Mesendoderm (in vitro differentiated cells): ENCODE results near the gene ATF7.

Experiments used
- DNase-seq: peaks from one replicate; pipeline ENCODE4 v3.0.0; 2013
- H2AK5ac ChIP-seq: 2 replicates; pipeline ENCODE4 v1.6.1; 2013; ENCODE audit warnings: low read length, inconsistent platforms
- H2BK120ac ChIP-seq: 2 replicates; pipeline ENCODE4 v1.6.1; 2013; ENCODE audit warnings: low read depth, mild to moderate bottlenecking, low read length, moderate library complexity, mixed read lengths
- H2BK15ac ChIP-seq: replicated peaks from 2 replicates; pipeline ENCODE4 v1.6.1; 2013; ENCODE audit warnings: low read depth, mild to moderate bottlenecking, moderate library complexity
- H2BK5ac ChIP-seq: 2 replicates; pipeline ENCODE4 v1.6.1; 2013; ENCODE audit warnings: low read length, inconsistent platforms
- H3K18ac ChIP-seq: 2 replicates; pipeline ENCODE4 v1.6.1; 2013; ENCODE audit warnings: mild to moderate bottlenecking, low read length, mixed read lengths
- H3K23ac ChIP-seq: one replicate; pipeline ENCODE4 v1.6.1; 2013; ENCODE audit warnings: low read length
- H3K27ac ChIP-seq: 2 replicates; pipeline ENCODE4 v1.5.1; 2013; ENCODE audit warnings: low read depth, mild to moderate bottlenecking, inconsistent platforms, low read length, moderate library complexity
- H3K27me3 ChIP-seq: 2 replicates; pipeline ENCODE4 v1.6.1; 2013; ENCODE audit warnings: low read length, control low read depth, mild to moderate bottlenecking, inconsistent platforms; ENCODE audit not compliant: insufficient read depth, poor library complexity
- H3K36me3 ChIP-seq: 2 replicates; pipeline ENCODE4 v1.6.1; 2013; ENCODE audit warnings: low read length, inconsistent platforms; ENCODE audit not compliant: control insufficient read depth, insufficient read depth
- H3K4ac ChIP-seq: one replicate; pipeline ENCODE4 v1.6.1; 2013; ENCODE audit warnings: low read depth, mild to moderate bottlenecking, low read length, moderate library complexity
- H3K4me1 ChIP-seq: 2 replicates; pipeline ENCODE4 v1.6.1; 2013; ENCODE audit warnings: low read depth, low read length, inconsistent platforms; ENCODE audit not compliant: control insufficient read depth
- H3K4me2 ChIP-seq: 2 replicates; pipeline ENCODE4 v1.6.1; 2013; ENCODE audit warnings: low read length
- H3K4me3 ChIP-seq: 2 replicates; pipeline ENCODE4 v1.5.1; 2013; ENCODE audit warnings: mild to moderate bottlenecking, low read length
- H3K56ac ChIP-seq: one replicate; pipeline ENCODE4 v1.6.1; 2013; ENCODE audit warnings: low read length
- H3K79me1 ChIP-seq: 2 replicates; pipeline ENCODE4 v1.6.1; 2013; ENCODE audit warnings: low read length, inconsistent platforms
- H3K79me2 ChIP-seq: 2 replicates; pipeline ENCODE4 v1.6.1; 2013; ENCODE audit warnings: mild to moderate bottlenecking, low read length; ENCODE audit not compliant: control insufficient read depth, insufficient read depth
- H3K9ac ChIP-seq: 2 replicates; pipeline ENCODE4 v1.6.1; 2013; ENCODE audit warnings: low read length, inconsistent platforms
- H4K5ac ChIP-seq: one replicate; pipeline ENCODE4 v1.6.1; 2013; ENCODE audit warnings: low read length
- H4K8ac ChIP-seq: one replicate; pipeline ENCODE4 v1.6.1; 2013; ENCODE audit warnings: low read depth, mild to moderate bottlenecking, control low read depth, low read length, moderate library complexity
- WGBS: extraction: QIAGEN DNeasy Blood & Tissue Kit; methylation state at CpG from one replicate; pipeline ENCODE4 v1.1.7; 2013; ENCODE audit warnings: low lambda C conversion rate, missing lambda C conversion rate; ENCODE audit not compliant: insufficient coverage; ENCODE audit errors: extremely low coverage; 5-methylcytosine and 5-hydroxymethylcytosine counted together

The ATF7 gene

GRCh38 chr12:53579545-53579955 is 46.6 kb downstream of the ATF7 start:
- Histone ChIP-seq H3K56ac (no peak overlapping the region), H3K79me2 (no peaks in the 10 kb centered on the region), H2BK120ac (no peak overlapping the region), H3K9ac (no peak overlapping the region), H3K27ac (no peak overlapping the region), H2AK5ac (no peak overlapping the region), H4K8ac (no peak overlapping the region), H4K5ac (no peak overlapping the region), H2BK15ac (no peak overlapping the region), H3K4me2 (no peak overlapping the region), H2BK5ac (no peak overlapping the region), H3K23ac (no peak overlapping the region), H3K4me3 (no peak overlapping the region), H3K27me3 (no peaks in the 10 kb centered on the region), H3K4ac (no peak overlapping the region), H3K79me1 (no peaks in the 10 kb centered on the region), H3K18ac (no peak overlapping the region), H3K36me3 (no peaks in the 10 kb centered on the region), H3K4me1 (peaks cover 6% of the 10 kb centered on the region)
- no peak for DNase-seq
- WGBS: no CpG with 5 or more reads among the region's 5 CpGs

- Histone ChIP-seq H3K4me2 (no peak overlapping the region), H2AK5ac (no peak overlapping the region), H2BK120ac (no peak overlapping the region), H3K27me3 (no peaks in the 10 kb centered on the region), H3K18ac (no peak overlapping the region), H3K27ac (no peak overlapping the region), H3K4me3 (no peak overlapping the region), H2BK5ac (no peak overlapping the region), H3K4ac (no peak overlapping the region), H4K8ac (no peak overlapping the region), H3K56ac (no peak overlapping the region), H3K23ac (no peak overlapping the region), H3K79me2 (no peaks in the 10 kb centered on the region), H4K5ac (no peak overlapping the region), H2BK15ac (no peak overlapping the region), H3K4me1 (peaks cover 6% of the 10 kb centered on the region), H3K79me1 (no peaks in the 10 kb centered on the region), H3K9ac (no peak overlapping the region), H3K36me3 (no peaks in the 10 kb centered on the region)
- no CpG with 5 or more reads among the region's 5 CpGs for WGBS
- no peak for DNase-seq
Measured at GRCh38 chr12:53578783-53579182, 47.4 kb downstream of the ATF7 start.

GRCh38 chr12:53577941-53578352 is 48.2 kb downstream of the ATF7 start:
- Histone ChIP-seq H3K27me3 (no peaks in the 10 kb centered on the region), H3K79me1 (no peaks in the 10 kb centered on the region), H3K4ac (no peak overlapping the region), H3K56ac (no peak overlapping the region), H3K4me3 (no peak overlapping the region), H3K27ac (no peak overlapping the region), H3K4me2 (no peak overlapping the region), H4K5ac (no peak overlapping the region), H3K36me3 (no peaks in the 10 kb centered on the region), H3K79me2 (no peaks in the 10 kb centered on the region), H3K23ac (no peak overlapping the region), H3K18ac (no peak overlapping the region), H2BK5ac (no peak overlapping the region), H4K8ac (no peak overlapping the region), H2AK5ac (no peak overlapping the region), H2BK15ac (no peak overlapping the region), H3K9ac (no peak overlapping the region), H3K4me1 (peaks cover 6% of the 10 kb centered on the region), H2BK120ac (no peak overlapping the region)
- no CpG with 5 or more reads among the region's 4 CpGs for WGBS
- DNase-seq: no peak

- no peak overlapping the region for H3K4me3 ChIP-seq
- H3K79me1 ChIP-seq: no peaks in the 10 kb centered on the region
- no peak overlapping the region for H4K5ac ChIP-seq
- no peaks in the 10 kb centered on the region for H3K79me2 ChIP-seq
- WGBS: no CpG with 5 or more reads among the region's 3 CpGs
- DNase-seq: no peak
- no peak overlapping the region for H2BK5ac ChIP-seq
- no peak overlapping the region for H3K23ac ChIP-seq
- H2AK5ac ChIP-seq: no peak overlapping the region
- H2BK120ac ChIP-seq: no peak overlapping the region
- no peak overlapping the region for H3K4ac ChIP-seq
- no peak overlapping the region for H2BK15ac ChIP-seq
- H3K4me2 ChIP-seq: no peak overlapping the region
- H4K8ac ChIP-seq: no peak overlapping the region
- H3K9ac ChIP-seq: no peak overlapping the region
- H3K27ac ChIP-seq: no peak overlapping the region
- peaks cover 6% of the 10 kb centered on the region for H3K4me1 ChIP-seq
- no peaks in the 10 kb centered on the region for H3K27me3 ChIP-seq
- no peaks in the 10 kb centered on the region for H3K36me3 ChIP-seq
- no peak overlapping the region for H3K56ac ChIP-seq
- H3K18ac ChIP-seq: no peak overlapping the region
Measured at GRCh38 chr12:53575502-53576249, 50.5 kb downstream of the ATF7 start.

GRCh38 chr12:53572134-53572758 is 53.9 kb downstream of the ATF7 start:
- no peaks in the 10 kb centered on the region for H3K79me2 ChIP-seq
- no peak overlapping the region for H4K5ac ChIP-seq
- no peaks in the 10 kb centered on the region for H3K27me3 ChIP-seq
- H4K8ac ChIP-seq: no peak overlapping the region
- H3K27ac ChIP-seq: no peak overlapping the region
- H3K4me2 ChIP-seq: no peak overlapping the region
- no peak overlapping the region for H2BK15ac ChIP-seq
- no peaks in the 10 kb centered on the region for H3K36me3 ChIP-seq
- no peak overlapping the region for H3K18ac ChIP-seq
- WGBS: no CpG with 5 or more reads among the region's 8 CpGs
- H2BK5ac ChIP-seq: no peak overlapping the region
- H3K56ac ChIP-seq: no peak overlapping the region
- no peak overlapping the region for H3K9ac ChIP-seq
- H2AK5ac ChIP-seq: no peak overlapping the region
- no peak overlapping the region for H3K4ac ChIP-seq
- DNase-seq: no peak
- no peak overlapping the region for H3K4me3 ChIP-seq
- no peak overlapping the region for H2BK120ac ChIP-seq
- no peaks in the 10 kb centered on the region for H3K79me1 ChIP-seq
- peaks cover 9% of the 10 kb centered on the region for H3K4me1 ChIP-seq
- H3K23ac ChIP-seq: no peak overlapping the region
